Duodenal mucosa (tissue), 2 donors: Measurements from ENCODE around the gene GALNT6.
"Not testable (repeated sequence)": the region's sequence is repeated elsewhere in the genome, so short reads cannot be mapped to it uniquely, and the experiment has no call there.

Experiments used
- H3K27ac ChIP-seq: one replicate; pipeline ENCODE4 v1.7.0; 2013; ENCODE audit warnings: low read depth, low read length
- H3K27me3 ChIP-seq, 2 donors: one replicate each; pipeline ENCODE4 v1.7.0; 2013; ENCODE audit warnings: low read length in 2 of 2, control low read depth in 1 of 2; ENCODE audit not compliant: insufficient read depth in 2 of 2, control insufficient read depth in 1 of 2
- H3K36me3 ChIP-seq, 2 donors: one replicate each; pipeline ENCODE4 v1.7.0; 2013; ENCODE audit warnings: low read length in 2 of 2, control low read depth in 1 of 2; ENCODE audit not compliant: insufficient read depth in 2 of 2, control insufficient read depth in 1 of 2
- H3K4me1 ChIP-seq, 2 donors: one replicate each; pipeline ENCODE4 v1.7.0; 2013; ENCODE audit warnings: low read length in 2 of 2, control low read depth in 1 of 2; ENCODE audit not compliant: insufficient read depth in 2 of 2, control insufficient read depth in 1 of 2
- H3K4me3 ChIP-seq, 2 donors: one replicate each; pipeline ENCODE4 v1.7.0; 2013; ENCODE audit warnings: low read length in 2 of 2, low read depth in 1 of 2
- H3K9ac ChIP-seq, 2 donors: one replicate each; pipeline ENCODE4 v1.7.0; 2013; ENCODE audit warnings: low read length in 2 of 2, low read depth in 1 of 2
- H3K9me3 ChIP-seq, 2 donors: one replicate each; pipeline ENCODE4 v1.7.0; 2013; ENCODE audit warnings: low read length in 2 of 2, control low read depth in 1 of 2; ENCODE audit not compliant: control insufficient read depth in 1 of 2

GALNT6 gene

DNA sequence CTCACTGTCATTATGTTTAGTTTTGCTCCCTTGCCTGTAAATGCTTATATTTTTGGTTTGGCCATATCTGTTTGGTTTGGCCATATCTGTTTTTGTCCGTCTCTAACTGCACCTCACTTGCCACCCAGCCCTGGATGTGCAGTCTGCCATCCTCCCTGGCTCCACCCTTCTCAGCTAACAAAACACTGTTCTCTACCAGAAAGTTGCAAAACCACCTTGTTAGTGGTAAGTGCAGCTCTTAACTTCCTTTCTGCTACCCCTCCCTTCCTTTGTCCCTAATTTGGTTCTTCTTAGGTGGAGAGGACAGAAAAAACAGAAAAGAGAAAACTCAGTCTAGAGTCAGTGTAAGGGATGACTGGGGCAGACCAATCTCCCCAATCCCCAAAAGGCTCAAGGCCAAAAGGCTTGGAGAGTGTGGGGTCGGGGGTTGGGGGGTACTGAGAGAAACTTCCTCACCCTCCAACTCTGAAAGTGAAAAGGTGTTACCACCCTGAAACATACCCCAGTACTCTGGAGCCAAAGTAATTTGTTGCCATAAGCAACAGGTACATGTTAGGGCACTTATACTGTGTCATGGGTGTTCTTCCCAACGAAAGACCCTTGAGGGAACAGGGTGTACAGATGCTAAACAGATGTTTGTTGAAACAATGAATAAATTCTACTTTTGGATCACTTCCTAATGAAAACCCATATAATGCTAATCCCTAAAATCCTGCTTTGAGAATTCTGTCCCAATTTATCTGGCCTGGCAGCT lies 72.2 kb downstream of the GALNT6 start:
- no peak overlapping the region for H3K4me3 ChIP-seq

DNA sequence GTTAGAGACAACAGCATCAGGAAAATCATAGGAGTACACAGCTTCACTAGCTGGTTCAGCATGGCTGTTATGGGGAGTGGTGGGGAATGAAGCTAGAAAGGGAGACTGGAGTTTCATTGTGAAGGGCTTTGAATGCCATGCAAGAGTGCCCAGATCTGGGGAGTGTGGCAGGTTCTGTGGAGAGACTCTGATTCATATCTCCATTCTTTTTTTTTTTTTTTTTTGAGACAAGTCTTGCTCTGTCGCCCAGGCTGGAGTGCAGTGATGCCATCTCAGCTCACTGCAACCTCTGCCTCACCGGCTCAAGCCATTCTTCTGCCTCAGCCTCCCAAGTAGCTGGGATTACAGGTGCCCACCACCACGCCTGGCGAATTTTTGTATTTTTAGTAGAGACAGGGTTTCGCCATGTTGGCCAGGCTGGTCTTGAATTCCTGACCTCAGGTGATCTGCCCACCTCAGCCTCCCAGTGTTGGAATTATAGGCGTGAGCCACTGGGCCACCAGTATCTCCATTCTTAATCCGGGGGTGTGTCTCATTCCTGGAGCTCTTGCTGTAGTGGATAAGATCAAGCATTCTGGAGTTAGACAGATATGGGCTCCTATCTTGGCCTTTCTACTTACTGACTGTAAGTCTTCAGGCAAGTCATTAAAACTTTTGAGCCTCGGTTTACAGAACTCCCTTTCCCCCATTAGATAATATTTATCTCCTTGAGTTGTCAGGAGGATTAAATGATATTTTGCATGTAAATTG lies 73.0 kb downstream of the GALNT6 start:
- peaks cover 7 to 13% of the 10 kb centered on the region in 2 donors for H3K4me1 ChIP-seq
- not testable (repeated sequence) for H3K9ac ChIP-seq, H3K36me3 ChIP-seq, H3K9me3 ChIP-seq, H3K27me3 ChIP-seq, H3K27ac ChIP-seq, H3K4me3 ChIP-seq

More for the DNA sequence above, 72.2 kb downstream of the GALNT6 start:
- Histone ChIP-seq H3K9me3 (no peaks in the 10 kb centered on the region), H3K4me1 (peaks cover 7 to 13% of the 10 kb centered on the region in 2 donors), H3K27ac (no peak overlapping the region), H3K27me3 (no peaks in the 10 kb centered on the region), H3K36me3 (no peaks in the 10 kb centered on the region), H3K9ac (no peak overlapping the region)

DNA sequence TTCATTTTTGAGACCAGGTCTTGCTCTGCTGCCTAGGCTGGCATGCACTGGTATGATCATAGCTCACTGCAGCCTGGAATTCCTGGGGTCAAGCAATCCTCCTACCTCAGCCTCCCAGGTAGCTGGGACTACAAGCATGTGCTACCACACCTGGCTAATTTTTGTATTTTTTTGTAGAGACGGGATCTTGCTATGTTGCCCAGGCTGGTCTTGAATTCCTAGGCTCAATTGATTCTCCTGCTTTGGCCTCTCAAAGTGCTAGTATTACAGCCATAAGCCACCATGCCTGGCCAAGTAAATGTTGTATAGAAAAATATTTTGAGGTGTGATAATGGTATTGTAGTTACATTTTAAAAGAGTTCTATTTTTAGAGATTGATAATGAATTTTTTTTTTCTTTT lies 79.8 kb downstream of the GALNT6 start:
- H3K4me3 ChIP-seq: no peak overlapping the region
- H3K27me3 ChIP-seq: no peaks in the 10 kb centered on the region
- H3K9me3 ChIP-seq: no peaks in the 10 kb centered on the region
- no peak overlapping the region for H3K9ac ChIP-seq
- H3K4me1 ChIP-seq: peaks cover 14 to 18% of the 10 kb centered on the region in 2 donors
- H3K36me3 ChIP-seq: no peaks in the 10 kb centered on the region
- no peak overlapping the region for H3K27ac ChIP-seq

DNA sequence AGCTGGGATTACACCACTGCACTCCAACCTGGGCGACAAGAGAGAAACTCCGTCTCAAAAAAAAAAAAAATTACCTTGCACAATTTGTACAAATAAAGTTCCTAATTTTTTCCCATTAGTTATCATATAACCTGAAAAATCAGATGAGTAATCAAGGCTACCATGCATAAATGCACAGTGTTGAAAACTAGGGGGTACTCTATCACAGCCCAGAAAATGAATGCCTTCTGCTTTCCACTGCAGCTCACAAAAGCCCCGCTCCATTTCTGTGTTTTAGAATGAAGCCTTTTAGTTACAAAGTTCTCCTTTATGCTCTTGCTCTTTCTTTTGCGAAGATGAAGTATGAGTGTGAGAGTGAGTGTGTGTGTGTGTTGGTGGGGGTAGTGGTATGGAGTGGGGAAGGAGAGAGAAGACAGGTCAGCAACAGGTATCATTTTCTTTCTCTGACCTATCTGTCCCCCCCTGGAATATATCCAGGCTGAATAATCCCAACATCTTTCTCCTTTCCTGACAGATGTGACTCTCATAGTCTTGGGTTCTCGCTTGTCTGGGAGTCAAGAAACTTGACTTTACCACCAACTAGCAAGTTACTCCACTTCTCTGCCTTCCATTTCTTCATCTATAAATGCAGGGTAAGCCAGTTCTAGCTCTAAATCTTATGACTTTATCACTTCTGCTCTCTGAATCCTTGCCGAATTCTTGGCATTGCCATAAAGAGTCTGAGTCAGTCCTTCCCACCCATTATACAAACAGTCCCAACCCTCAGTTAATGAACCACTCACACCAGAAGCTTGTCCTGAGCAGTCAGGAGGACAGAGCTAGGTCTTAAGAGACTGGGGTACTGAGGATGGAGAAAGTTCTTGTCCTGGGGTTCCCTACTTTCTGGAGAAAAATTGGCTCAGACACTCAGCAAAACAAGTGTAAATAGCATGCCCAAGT lies 83.3 kb downstream of the GALNT6 start:
- Histone ChIP-seq H3K9me3 (no peaks in the 10 kb centered on the region), H3K36me3 (no peaks in the 10 kb centered on the region), H3K27me3 (no peaks in the 10 kb centered on the region), H3K4me1 (peaks cover 14 to 18% of the 10 kb centered on the region in 2 donors), H3K27ac (no peak overlapping the region), H3K4me3 (no peak overlapping the region), H3K9ac (no peak overlapping the region)

DNA sequence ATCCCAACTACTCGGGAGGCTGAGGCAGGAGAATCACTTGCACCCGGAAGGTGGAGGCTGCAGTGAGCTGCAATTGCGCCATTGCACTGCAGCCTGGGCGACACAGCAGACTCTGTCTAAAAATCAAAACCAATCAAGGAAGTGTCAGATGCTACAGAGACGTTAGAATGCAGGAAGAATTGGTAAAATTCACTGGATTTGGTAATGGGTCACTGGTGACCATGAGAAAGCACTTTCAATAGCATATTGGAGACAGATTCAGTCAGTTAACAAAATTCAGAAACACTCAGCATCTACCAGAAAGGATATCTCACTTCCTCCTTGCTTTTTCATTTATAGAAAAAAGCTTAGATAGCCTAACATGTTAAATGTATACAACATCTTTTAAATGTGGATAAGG lies 84.7 kb downstream of the GALNT6 start:
- peaks cover 14 to 18% of the 10 kb centered on the region in 2 donors for H3K4me1 ChIP-seq
- no peak overlapping the region for H3K9ac ChIP-seq
- H3K9me3 ChIP-seq: no peaks in the 10 kb centered on the region
- H3K27ac ChIP-seq: no peak overlapping the region
- no peaks in the 10 kb centered on the region for H3K27me3 ChIP-seq
- H3K36me3 ChIP-seq: peaks cover 0 to 7% of the 10 kb centered on the region in 2 donors
- no peak overlapping the region for H3K4me3 ChIP-seq
